A549 treated with AZD2906 at 1 μM for 4 hours (cell line): ENCODE data around the gene TMEM41B. TPM values are rescaled to one million over a fixed set of nuclear protein-coding genes. Genes with fewer than 3 reads are reported as not detected.

Experiments used
- total RNA-seq: library from RNA; stranded (reverse); fragments of 200-300 nt; extraction: Qiagen RNA extraction; gene quantifications from 5 replicates; pipeline ENCODE4 v1.2.3, GENCODE V29; 2022

TMEM41B gene, protein sequence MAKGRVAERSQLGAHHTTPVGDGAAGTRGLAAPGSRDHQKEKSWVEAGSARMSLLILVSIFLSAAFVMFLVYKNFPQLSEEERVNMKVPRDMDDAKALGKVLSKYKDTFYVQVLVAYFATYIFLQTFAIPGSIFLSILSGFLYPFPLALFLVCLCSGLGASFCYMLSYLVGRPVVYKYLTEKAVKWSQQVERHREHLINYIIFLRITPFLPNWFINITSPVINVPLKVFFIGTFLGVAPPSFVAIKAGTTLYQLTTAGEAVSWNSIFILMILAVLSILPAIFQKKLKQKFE
- 19.4 to 22.3 TPM (median 21.4 TPM) in 5 replicates for total RNA-seq

GRCh38 chr11:9314291-9315077, at the start of gene TMEM41B:
TMEM41B (minus strand) TSS chr11:9314593; CDS start chr11:9314441, 152 bp downstream.

DNA sequence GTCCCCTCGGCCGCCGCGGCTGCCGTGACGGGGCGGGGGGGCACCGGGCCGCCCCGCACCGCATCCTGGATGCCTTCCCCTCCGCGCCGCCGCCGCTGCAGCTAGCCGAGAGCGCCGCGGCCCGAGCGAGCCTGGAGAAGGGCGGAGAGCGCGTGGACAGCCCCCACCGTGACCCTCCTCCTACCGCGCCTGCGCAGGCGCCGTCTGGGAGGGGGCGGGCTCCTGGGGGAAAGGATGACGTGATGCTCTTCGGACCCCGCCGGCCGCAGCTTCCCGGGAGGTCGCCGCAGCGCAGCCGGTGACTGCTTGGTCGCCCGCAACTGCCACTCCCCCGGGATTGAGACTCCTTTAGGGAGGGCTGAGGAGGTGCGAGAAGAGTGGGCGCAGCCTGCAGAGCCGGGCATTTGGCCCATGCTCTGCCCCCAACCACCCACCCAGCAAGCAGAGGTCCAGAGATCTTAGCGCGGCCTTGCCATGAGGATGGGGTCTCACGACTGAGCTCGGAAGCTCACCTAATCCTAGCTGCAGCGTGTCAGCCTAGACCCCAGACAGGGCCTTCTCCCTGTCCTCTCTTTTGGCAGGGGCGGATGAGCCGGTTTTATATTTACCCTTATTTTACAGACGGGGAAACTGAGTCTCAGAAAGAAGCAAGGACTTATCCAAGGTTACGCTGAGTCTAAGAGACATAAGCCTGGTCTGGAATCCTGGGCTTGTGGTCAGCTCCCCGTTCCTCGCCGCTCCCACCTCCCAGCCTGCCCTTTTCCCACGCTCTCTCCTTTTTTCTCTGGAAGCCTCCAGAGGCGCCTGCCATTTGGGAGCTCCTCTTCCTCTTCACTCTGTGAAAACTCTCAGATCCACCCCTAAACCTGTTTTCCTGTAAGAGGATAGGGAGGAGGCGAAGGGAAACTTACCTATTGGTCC, 48.9 kb downstream of the TMEM41B start, which contains the start of gene DENND5A:
TSS of gene DENND5A (minus strand) at position 140 of the 921 bp plus-strand sequence. CDS start 281 bp downstream, outside the sequence.

Other genes with a start within 250 kb of the TMEM41B start
- gene SCUBE2, start 223.0 kb downstream of the TMEM41B start, total RNA-seq: 0.29 to 0.45 TPM (median 0.33 TPM) in 5 replicates
- gene DENND5A, start 49.2 kb downstream of the TMEM41B start, total RNA-seq: 30.4 to 53.9 TPM (median 37.6 TPM) in 5 replicates
- 79.0 to 107 TPM (median 90.3 TPM) in 5 replicates for gene IPO7, start 70.1 kb upstream of the TMEM41B start, total RNA-seq
- gene ZNF143, start 146.4 kb upstream of the TMEM41B start, total RNA-seq: 8.3 to 10.7 TPM (median 9.1 TPM) in 5 replicates